H7 (cell line): ENCODE results near the gene PCSK1N. TPM values are rescaled to one million over a fixed set of nuclear protein-coding genes. Genes with fewer than 3 reads are reported as not detected.
"Not testable (repeated sequence)": the region's sequence is repeated elsewhere in the genome, so short reads cannot be mapped to it uniquely, and the experiment has no call there.

Experiments used
- DNase-seq: peaks from one replicate; pipeline ENCODE4 v3.0.0; 2012
- H3K27me3 ChIP-seq: 2 replicates; pipeline ENCODE4 v1.6.0; 2011; ENCODE audit warnings: mild to moderate bottlenecking, low read length; ENCODE audit not compliant: control insufficient read depth, insufficient read depth
- H3K36me3 ChIP-seq: replicated peaks from 2 replicates; pipeline ENCODE4 v1.5.1; 2011; ENCODE audit warnings: low read length; ENCODE audit not compliant: control insufficient read depth, insufficient read depth
- H3K4me3 ChIP-seq: 2 replicates; pipeline ENCODE4 v1.5.1; 2011; ENCODE audit warnings: low read depth, mild to moderate bottlenecking, control low read depth, low read length, moderate library complexity; ENCODE audit not compliant: insufficient read depth
- total RNA-seq: library from RNA; depleted of rRNA; stranded (reverse); fragments of >200 nt; shearing (Covaris generic); gene quantifications from 2 replicates; pipeline ENCODE4 v1.2.3, GENCODE V29; 2014; rRNA removed

PCSK1N gene
- 0.59 and 1.6 TPM in 2 replicates for total RNA-seq

- peaks cover 52% of the 10 kb centered on the region for H3K27me3 ChIP-seq
- no peaks in the 10 kb centered on the region for H3K36me3 ChIP-seq
- H3K4me3 ChIP-seq = peak within 1 kb of the TSS; percentile 34
- peak; percentile 85 for DNase-seq
These were observed at the start of gene PCSK1N for GRCh38 chrX:48835524-48836329. Gene PCSK1N (minus strand): TSS chrX:48835610. CDS start chrX:48835532, 78 bp downstream.

GRCh38 chrX:48883729-48884128 is 48.3 kb upstream of the PCSK1N start:
- DNase-seq = peak; percentile 23
- H3K27me3 ChIP-seq = no peaks in the 10 kb centered on the region
- H3K36me3 ChIP-seq = no peaks in the 10 kb centered on the region

GRCh38 chrX:48876944-48877343 is 41.5 kb upstream of the PCSK1N start:
- DNase-seq, H3K27me3 ChIP-seq, H3K4me3 ChIP-seq, H3K36me3 ChIP-seq: not testable (repeated sequence)

More at GRCh38 chrX:48883729-48884128, 48.3 kb upstream of the PCSK1N start:
- no peak overlapping the region for H3K4me3 ChIP-seq

- not testable (repeated sequence) for DNase-seq, H3K36me3 ChIP-seq, H3K4me3 ChIP-seq, H3K27me3 ChIP-seq
These were observed 36.6 kb upstream of the PCSK1N start for GRCh38 chrX:48872017-48872416.

- Histone ChIP-seq H3K27me3 (no peaks in the 10 kb centered on the region), H3K36me3 (no peaks in the 10 kb centered on the region), H3K4me3 (no peak overlapping the region)
- DNase-seq = no peak
These were observed 28.8 kb upstream of the PCSK1N start for GRCh38 chrX:48864210-48864609.

- H3K27me3 ChIP-seq = no peaks in the 10 kb centered on the region
- H3K36me3 ChIP-seq = no peaks in the 10 kb centered on the region
- no peak for DNase-seq
- H3K4me3 ChIP-seq = no peak overlapping the region
These were observed 19.5 kb upstream of the PCSK1N start for GRCh38 chrX:48854898-48855297.

- H3K27me3 ChIP-seq, DNase-seq, H3K4me3 ChIP-seq, H3K36me3 ChIP-seq: not testable (repeated sequence)
These were observed 18.9 kb upstream of the PCSK1N start for GRCh38 chrX:48854121-48854804.

- H3K36me3 ChIP-seq, H3K4me3 ChIP-seq, DNase-seq, H3K27me3 ChIP-seq: not testable (repeated sequence)
These were observed 18.1 kb upstream of the PCSK1N start for GRCh38 chrX:48853494-48853893.

GRCh38 chrX:48852857-48853256 is 17.4 kb upstream of the PCSK1N start:
- no peaks in the 10 kb centered on the region for H3K36me3 ChIP-seq
- no peak for DNase-seq
- no peaks in the 10 kb centered on the region for H3K27me3 ChIP-seq
- H3K4me3 ChIP-seq = no peak overlapping the region

GRCh38 chrX:48848847-48849246 is 13.4 kb upstream of the PCSK1N start:
- DNase-seq = no peak
- no peak overlapping the region for H3K4me3 ChIP-seq
- no peaks in the 10 kb centered on the region for H3K36me3 ChIP-seq
- no peaks in the 10 kb centered on the region for H3K27me3 ChIP-seq

- peaks cover 13% of the 10 kb centered on the region for H3K27me3 ChIP-seq
- H3K36me3 ChIP-seq = no peaks in the 10 kb centered on the region
- no peak overlapping the region for H3K4me3 ChIP-seq
- no peak for DNase-seq
These were observed 4.3 kb upstream of the PCSK1N start for GRCh38 chrX:48839686-48840085.

GRCh38 chrX:48834383-48834709 is 1.1 kb downstream of the PCSK1N start:
- Histone ChIP-seq H3K4me3 (0 out of 2 replicates have a peak overlapping the region, but pooled peaks have one; percentile 1), H3K36me3 (no peaks in the 10 kb centered on the region), H3K27me3 (peaks cover 55% of the 10 kb centered on the region)
- DNase-seq = no peak

GRCh38 chrX:48833542-48834138 is 1.8 kb downstream of the PCSK1N start:
- peaks cover 55% of the 10 kb centered on the region for H3K27me3 ChIP-seq
- no peaks in the 10 kb centered on the region for H3K36me3 ChIP-seq
- no peak overlapping the region for H3K4me3 ChIP-seq
- no peak for DNase-seq

GRCh38 chrX:48831909-48832291 is 3.5 kb downstream of the PCSK1N start:
- Histone ChIP-seq H3K36me3 (no peaks in the 10 kb centered on the region), H3K27me3 (peaks cover 63% of the 10 kb centered on the region), H3K4me3 (peak overlapping the region; percentile 42)
- peak; percentile 83 for DNase-seq
